ENCODE measurements around the gene SIGLEC8.

Gene SIGLEC8

GRCh38 chr19:51402117-51402516 lies 56.1 kb downstream of the SIGLEC8 start:
- DNase-seq (ENCODE audit: low spot score), result no peak

Small RNAs within 50 kb of the gene (small RNA-seq; reads per million reads assigned to genes)
- gene AC020914.3 (0 reads per million in 2 experiments), gene AC020914.5 (0 reads per million in 2 experiments)
